ENCODE results near the gene MTERF2.

Gene MTERF2

DNA sequence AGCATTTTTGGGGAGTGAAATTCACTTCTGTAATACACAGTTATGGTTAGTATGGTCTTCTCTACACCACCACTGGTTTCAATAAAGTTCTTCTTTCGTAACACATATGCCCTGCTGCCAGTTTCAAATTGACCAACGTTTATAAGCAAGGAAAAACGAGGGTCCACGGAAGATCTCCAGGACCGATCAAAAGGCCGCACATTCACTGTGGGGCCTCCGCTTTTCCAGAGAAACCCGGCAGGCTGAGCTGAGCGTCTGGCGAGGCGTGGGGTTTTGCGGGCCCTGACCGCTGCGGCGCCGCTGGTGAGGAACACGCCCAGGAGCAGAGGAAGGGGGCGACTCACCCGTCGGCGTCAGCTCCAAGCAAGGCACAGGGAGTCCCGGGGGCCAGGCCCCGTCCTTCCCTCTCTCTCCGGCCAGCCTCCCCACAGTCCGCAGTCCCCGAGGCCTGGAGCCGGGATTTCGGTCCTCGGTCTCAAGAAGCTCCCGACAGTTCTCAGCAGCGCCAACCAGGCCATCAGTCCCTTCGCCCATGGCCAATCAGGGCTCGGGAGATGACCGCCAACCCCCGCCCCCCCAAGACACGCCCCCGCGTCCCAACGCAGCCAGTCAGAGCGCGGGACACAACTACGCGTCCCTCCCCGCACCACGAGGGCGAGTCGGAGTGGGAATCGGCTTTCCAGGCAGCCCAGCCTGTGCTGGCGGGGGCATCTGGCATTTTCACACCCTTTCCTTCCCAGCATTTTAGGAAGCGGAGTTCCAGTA is at the start of gene MTERF2:
Gene MTERF2, minus strand, starts transcription at position 522 of the 765 bp plus-strand sequence. CDS start 8,432 bp downstream, outside the sequence.
- peak within 1 kb of the TSS; percentile 76 for H3K4me3 ChIP-seq (replicated peaks; ENCODE audit: low read depth, low read length)
- peak; percentile 95 for DNase-seq (ENCODE audit: low read depth)
- TF ChIP-seq, protein P1, sequence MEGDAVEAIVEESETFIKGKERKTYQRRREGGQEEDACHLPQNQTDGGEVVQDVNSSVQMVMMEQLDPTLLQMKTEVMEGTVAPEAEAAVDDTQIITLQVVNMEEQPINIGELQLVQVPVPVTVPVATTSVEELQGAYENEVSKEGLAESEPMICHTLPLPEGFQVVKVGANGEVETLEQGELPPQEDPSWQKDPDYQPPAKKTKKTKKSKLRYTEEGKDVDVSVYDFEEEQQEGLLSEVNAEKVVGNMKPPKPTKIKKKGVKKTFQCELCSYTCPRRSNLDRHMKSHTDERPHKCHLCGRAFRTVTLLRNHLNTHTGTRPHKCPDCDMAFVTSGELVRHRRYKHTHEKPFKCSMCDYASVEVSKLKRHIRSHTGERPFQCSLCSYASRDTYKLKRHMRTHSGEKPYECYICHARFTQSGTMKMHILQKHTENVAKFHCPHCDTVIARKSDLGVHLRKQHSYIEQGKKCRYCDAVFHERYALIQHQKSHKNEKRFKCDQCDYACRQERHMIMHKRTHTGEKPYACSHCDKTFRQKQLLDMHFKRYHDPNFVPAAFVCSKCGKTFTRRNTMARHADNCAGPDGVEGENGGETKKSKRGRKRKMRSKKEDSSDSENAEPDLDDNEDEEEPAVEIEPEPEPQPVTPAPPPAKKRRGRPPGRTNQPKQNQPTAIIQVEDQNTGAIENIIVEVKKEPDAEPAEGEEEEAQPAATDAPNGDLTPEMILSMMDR (IDR thresholded peaks at IDR 0.05; ENCODE audit: low read length, missing control alignments): no peak

GRCh38 chr12:107035733-107036132 is 48.8 kb upstream of the MTERF2 start:
- DNase-seq (ENCODE audit: low read depth): no peak
- TF ChIP-seq, protein P1 (IDR thresholded peaks at IDR 0.05; ENCODE audit: low read length, missing control alignments): no peak
- no peak overlapping the region for H3K4me3 ChIP-seq (replicated peaks; ENCODE audit: low read depth, low read length)

DNA sequence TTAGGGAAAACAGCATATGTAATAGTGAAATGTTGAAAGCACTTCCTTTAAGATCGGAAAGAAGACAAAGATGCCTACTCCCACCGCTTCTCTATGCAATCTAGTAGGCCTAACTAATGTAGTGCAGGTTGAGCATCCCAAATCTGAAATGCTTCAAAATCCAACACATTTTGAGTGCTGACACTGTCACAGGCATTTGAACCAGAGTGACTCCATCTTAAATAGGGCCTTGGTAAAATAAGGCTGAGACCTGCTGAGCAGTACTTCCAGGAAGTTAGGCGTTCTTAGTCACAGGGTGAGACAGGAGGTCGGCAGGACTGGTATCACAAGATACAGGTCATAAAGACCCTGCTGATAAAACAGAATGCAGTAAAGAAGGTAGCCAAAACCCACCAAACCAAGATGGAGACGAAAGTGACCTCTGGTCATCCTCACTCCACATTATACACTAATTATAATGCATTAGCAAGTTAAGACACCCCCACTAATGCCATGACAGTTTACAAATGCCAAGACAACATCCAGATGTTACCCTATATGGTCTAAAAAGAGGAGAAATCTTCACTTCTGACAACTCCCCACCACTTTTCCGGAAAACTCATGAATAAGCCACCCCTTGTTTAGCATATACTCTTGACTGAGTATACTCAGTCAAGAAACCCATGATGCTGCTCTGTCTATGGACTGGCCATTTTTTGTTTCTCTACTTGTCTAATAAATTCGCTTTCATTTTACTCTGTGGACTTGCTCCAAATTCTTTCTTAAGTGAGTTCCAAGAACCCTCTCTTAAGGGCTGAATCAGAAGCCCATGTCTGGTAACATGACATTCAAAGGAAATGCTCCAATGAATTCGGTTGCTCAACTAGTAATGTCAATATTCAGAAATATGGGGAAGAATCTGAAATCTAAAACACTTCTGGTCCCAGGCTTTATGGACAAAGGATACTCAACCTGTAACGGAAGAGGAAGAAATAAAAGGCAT is 47.1 kb upstream of the MTERF2 start:
- TF ChIP-seq, protein P1 (IDR thresholded peaks at IDR 0.05; ENCODE audit: low read length, missing control alignments): no peak
- peak; percentile 17 for DNase-seq (ENCODE audit: low read depth)
- no peak overlapping the region for H3K4me3 ChIP-seq (replicated peaks; ENCODE audit: low read depth, low read length)

DNA sequence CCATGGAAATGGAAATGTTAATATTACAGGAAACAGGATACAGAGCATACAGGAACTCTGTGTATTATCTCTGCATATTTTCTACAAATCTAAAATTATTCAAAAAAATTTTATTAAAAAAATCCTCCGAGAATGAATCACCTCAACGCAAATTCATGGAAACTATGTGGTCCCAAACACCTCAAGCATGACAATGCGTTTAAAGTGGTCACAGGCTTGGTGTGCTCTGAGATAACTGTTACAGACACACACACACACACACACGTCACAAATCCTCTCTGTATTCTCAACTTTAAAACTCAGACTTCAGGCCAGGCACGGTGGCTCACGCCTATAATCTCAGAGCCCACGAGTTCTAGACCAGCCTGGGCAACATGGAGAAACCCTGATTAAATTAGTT is 45.3 kb upstream of the MTERF2 start:
- TF ChIP-seq, protein P1 (IDR thresholded peaks at IDR 0.05; ENCODE audit: low read length, missing control alignments): no peak
- no peak overlapping the region for H3K4me3 ChIP-seq (replicated peaks; ENCODE audit: low read depth, low read length)
- no peak for DNase-seq (ENCODE audit: low read depth)

DNA sequence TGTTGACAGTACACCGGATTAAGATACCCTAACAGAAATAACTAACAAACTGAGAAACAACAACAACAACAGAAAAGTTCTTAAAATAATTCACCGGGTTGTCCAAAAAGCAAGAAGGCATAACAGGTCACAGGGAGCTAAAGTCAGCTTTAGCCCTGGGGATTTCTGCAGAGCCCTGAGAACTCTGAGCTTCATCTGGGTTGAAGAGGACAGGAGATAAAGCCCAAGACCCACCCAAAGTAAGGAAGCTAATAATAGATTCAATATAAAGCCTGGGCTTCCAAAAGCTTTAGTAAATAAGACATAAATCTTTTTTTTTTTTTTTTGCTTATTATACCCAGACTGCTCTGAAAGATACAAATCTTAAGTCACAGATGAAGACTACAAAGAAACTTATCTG is 44.1 kb upstream of the MTERF2 start:
- no peak overlapping the region for H3K4me3 ChIP-seq (replicated peaks; ENCODE audit: low read depth, low read length)
- no peak for DNase-seq (ENCODE audit: low read depth)
- TF ChIP-seq, protein P1 (IDR thresholded peaks at IDR 0.05; ENCODE audit: low read length, missing control alignments): no peak

DNA sequence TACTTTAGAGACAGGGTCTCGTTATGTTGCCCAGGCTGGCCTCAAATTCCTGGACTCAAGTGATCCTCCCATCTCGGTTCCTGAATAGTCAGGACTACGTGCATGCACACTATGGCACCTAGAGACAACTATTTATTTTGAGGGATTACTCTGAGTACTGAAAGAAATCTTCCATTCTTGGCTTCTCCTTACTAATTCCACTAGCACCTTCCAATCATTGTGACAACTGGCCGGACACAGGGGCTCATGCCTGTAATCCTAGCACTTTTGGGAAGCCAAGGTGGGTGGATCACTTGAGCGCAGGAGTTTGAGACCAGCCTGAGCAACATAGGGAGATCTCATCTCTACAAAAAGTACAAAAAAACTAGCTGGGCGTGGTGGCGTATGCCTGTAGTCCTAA is 42.1 kb upstream of the MTERF2 start:
- no peak overlapping the region for H3K4me3 ChIP-seq (replicated peaks; ENCODE audit: low read depth, low read length)
- TF ChIP-seq, protein P1 (IDR thresholded peaks at IDR 0.05; ENCODE audit: low read length, missing control alignments): no peak
- no peak for DNase-seq (ENCODE audit: low read depth)

Measured in fibroblast of pulmonary artery (primary cell).